Measurements from ENCODE around the gene CCDC70. TPM values are rescaled to one million over a fixed set of nuclear protein-coding genes. Genes with fewer than 3 reads are reported as not detected.

CCDC70 gene
- total RNA-seq, 1 donor from 2014 or later, result not detected

GRCh38 chr13:51837016-51837415, 24.8 kb upstream of the CCDC70 start:
- H3K36me3 Mint-ChIP-seq (ENCODE audit: unreplicated experiment), result no peaks in the 10 kb centered on the region
- no peak overlapping the region for H3K4me3 Mint-ChIP-seq (ENCODE audit: unreplicated experiment)
- DNase-seq (ENCODE audit: extremely low spot score, unreplicated experiment), result no peak
- TF ChIP-seq, protein P1, sequence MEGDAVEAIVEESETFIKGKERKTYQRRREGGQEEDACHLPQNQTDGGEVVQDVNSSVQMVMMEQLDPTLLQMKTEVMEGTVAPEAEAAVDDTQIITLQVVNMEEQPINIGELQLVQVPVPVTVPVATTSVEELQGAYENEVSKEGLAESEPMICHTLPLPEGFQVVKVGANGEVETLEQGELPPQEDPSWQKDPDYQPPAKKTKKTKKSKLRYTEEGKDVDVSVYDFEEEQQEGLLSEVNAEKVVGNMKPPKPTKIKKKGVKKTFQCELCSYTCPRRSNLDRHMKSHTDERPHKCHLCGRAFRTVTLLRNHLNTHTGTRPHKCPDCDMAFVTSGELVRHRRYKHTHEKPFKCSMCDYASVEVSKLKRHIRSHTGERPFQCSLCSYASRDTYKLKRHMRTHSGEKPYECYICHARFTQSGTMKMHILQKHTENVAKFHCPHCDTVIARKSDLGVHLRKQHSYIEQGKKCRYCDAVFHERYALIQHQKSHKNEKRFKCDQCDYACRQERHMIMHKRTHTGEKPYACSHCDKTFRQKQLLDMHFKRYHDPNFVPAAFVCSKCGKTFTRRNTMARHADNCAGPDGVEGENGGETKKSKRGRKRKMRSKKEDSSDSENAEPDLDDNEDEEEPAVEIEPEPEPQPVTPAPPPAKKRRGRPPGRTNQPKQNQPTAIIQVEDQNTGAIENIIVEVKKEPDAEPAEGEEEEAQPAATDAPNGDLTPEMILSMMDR (IDR thresholded peaks at IDR 0.05), result no peak
- H3K27ac Mint-ChIP-seq (ENCODE audit: unreplicated experiment), result no peak overlapping the region
- H3K27me3 Mint-ChIP-seq (ENCODE audit: unreplicated experiment), result peaks cover 19% of the 10 kb centered on the region
- peaks cover 7% of the 10 kb centered on the region for H3K4me1 Mint-ChIP-seq (ENCODE audit: unreplicated experiment)
- no peaks in the 10 kb centered on the region for H3K9me3 Mint-ChIP-seq (ENCODE audit: unreplicated experiment)

- DNase-seq (ENCODE audit: extremely low spot score, unreplicated experiment), result no peak
- TF ChIP-seq, protein P1 (IDR thresholded peaks at IDR 0.05), result no peak
- Mint-ChIP-seq H3K4me1 (ENCODE audit: unreplicated experiment) (peaks cover 7% of the 10 kb centered on the region), H3K36me3 (ENCODE audit: unreplicated experiment) (no peaks in the 10 kb centered on the region), H3K9me3 (ENCODE audit: unreplicated experiment) (no peaks in the 10 kb centered on the region), H3K27ac (ENCODE audit: unreplicated experiment) (no peak overlapping the region), H3K4me3 (ENCODE audit: unreplicated experiment) (no peak overlapping the region), H3K27me3 (ENCODE audit: unreplicated experiment) (peaks cover 13% of the 10 kb centered on the region)
Measured at GRCh38 chr13:51838240-51838846, 23.4 kb upstream of the CCDC70 start.

GRCh38 chr13:51839711-51840540, 21.8 kb upstream of the CCDC70 start:
- H3K27me3 Mint-ChIP-seq (ENCODE audit: unreplicated experiment), result peaks cover 9% of the 10 kb centered on the region
- H3K9me3 Mint-ChIP-seq (ENCODE audit: unreplicated experiment), result no peaks in the 10 kb centered on the region
- H3K27ac Mint-ChIP-seq (ENCODE audit: unreplicated experiment), result no peak overlapping the region
- DNase-seq (ENCODE audit: extremely low spot score, unreplicated experiment), result no peak
- H3K4me1 Mint-ChIP-seq (ENCODE audit: unreplicated experiment), result peaks cover 7% of the 10 kb centered on the region
- H3K4me3 Mint-ChIP-seq (ENCODE audit: unreplicated experiment), result no peak overlapping the region
- TF ChIP-seq, protein P1 (IDR thresholded peaks at IDR 0.05), result no peak
- no peaks in the 10 kb centered on the region for H3K36me3 Mint-ChIP-seq (ENCODE audit: unreplicated experiment)

DNA sequence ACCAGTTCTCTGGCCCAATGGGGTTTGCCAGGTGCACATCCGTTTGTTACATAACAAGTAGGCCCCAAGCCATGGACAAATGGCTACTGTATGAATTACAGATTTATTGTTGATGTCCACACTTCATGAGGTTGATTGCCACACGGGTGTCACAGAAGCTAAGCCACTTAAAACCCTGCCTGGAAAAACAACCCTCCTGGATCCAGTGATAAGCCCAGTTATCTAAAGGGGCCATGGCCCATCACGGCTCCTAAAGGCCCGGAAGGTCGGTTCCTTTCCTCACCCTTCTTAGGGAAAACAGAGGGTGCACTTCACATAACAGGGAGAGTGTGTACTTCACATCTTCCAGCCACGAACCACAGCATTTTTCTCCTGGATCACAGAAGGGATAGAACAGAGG, 20.9 kb upstream of the CCDC70 start:
- no peak for DNase-seq (ENCODE audit: extremely low spot score, unreplicated experiment)
- TF ChIP-seq, protein P1 (IDR thresholded peaks at IDR 0.05), result no peak
- Mint-ChIP-seq H3K4me1 (ENCODE audit: unreplicated experiment) (peaks cover 11% of the 10 kb centered on the region), H3K27ac (ENCODE audit: unreplicated experiment) (no peak overlapping the region), H3K27me3 (ENCODE audit: unreplicated experiment) (peaks cover 9% of the 10 kb centered on the region), H3K4me3 (ENCODE audit: unreplicated experiment) (no peak overlapping the region), H3K36me3 (ENCODE audit: unreplicated experiment) (no peaks in the 10 kb centered on the region), H3K9me3 (ENCODE audit: unreplicated experiment) (no peaks in the 10 kb centered on the region)

GRCh38 chr13:51841732-51842131, 20.0 kb upstream of the CCDC70 start:
- TF ChIP-seq, protein P1 (IDR thresholded peaks at IDR 0.05), result no peak
- H3K27ac Mint-ChIP-seq (ENCODE audit: unreplicated experiment), result no peak overlapping the region
- H3K27me3 Mint-ChIP-seq (ENCODE audit: unreplicated experiment), result peaks cover 9% of the 10 kb centered on the region
- H3K9me3 Mint-ChIP-seq (ENCODE audit: unreplicated experiment), result no peaks in the 10 kb centered on the region
- peaks cover 11% of the 10 kb centered on the region for H3K4me1 Mint-ChIP-seq (ENCODE audit: unreplicated experiment)
- no peak for DNase-seq (ENCODE audit: extremely low spot score, unreplicated experiment)
- no peaks in the 10 kb centered on the region for H3K36me3 Mint-ChIP-seq (ENCODE audit: unreplicated experiment)
- no peak overlapping the region for H3K4me3 Mint-ChIP-seq (ENCODE audit: unreplicated experiment)

All from osteocyte (in vitro differentiated cells).